SK-N-SH (cell line): ENCODE measurements around the gene CYP27A1. TPM values are rescaled to one million over a fixed set of nuclear protein-coding genes. Genes with fewer than 3 reads are reported as not detected.

Experiments
- CTCF ChIA-PET: fragments of 300-600, 350-600 bp; formaldehyde crosslinking; extraction: SDS; loops from one replicate; lab custom pipeline; 2021; lab: Yijun Ruan, JAX
- POLR2A ChIA-PET: fragments of 350-600 bp; sonication (Branson Sonifier 250); formaldehyde crosslinking; extraction: SDS; loops from one replicate; lab custom pipeline; 2020; ENCODE audit warnings: antibody characterized with exemption, inconsistent platforms; lab: Yijun Ruan, JAX
- DNase-seq: peaks from one replicate; pipeline ENCODE4 v3.0.0; 2012
- H2AFZ ChIP-seq: fragments of 200-600 bp; sonication (generic); 2 replicates; pipeline ENCODE4 v1.8.1; 2016; ENCODE audit warnings: antibody characterized with exemption, mild to moderate bottlenecking, low read depth
- H3F3A ChIP-seq: fragments of 200-600 bp; sonication (generic); replicated peaks from 2 replicates; pipeline ENCODE3; 2016; ENCODE audit warnings: antibody characterized with exemption, mild to moderate bottlenecking; ENCODE audit not compliant: insufficient read depth
- H3K27ac ChIP-seq, 2 experiments: fragments of 200-500 bp in 1 of 2; fragments of 200-600 bp in 1 of 2; sonication (Bioruptor generic) in 1 of 2; sonication (generic), shearing (Covaris generic) in 1 of 2; 2 replicates each; pipeline versions ENCODE4 v1.5.1 to v1.6.1; 2014 to 2016; ENCODE audit warnings: low read depth in 2 of 2, inconsistent platforms in 1 of 2, low read length in 1 of 2, mild to moderate bottlenecking in 1 of 2, mixed read lengths in 1 of 2
- H3K27me3 ChIP-seq: fragments of 200-600 bp; sonication (generic), shearing (Covaris generic); 2 replicates; pipeline ENCODE4 v1.6.1; 2016; ENCODE audit warnings: mixed run types; ENCODE audit not compliant: insufficient read depth
- H3K36me3 ChIP-seq, 2 experiments: fragments of 200-500 bp in 1 of 2; fragments of 200-600 bp in 1 of 2; sonication (Bioruptor generic) in 1 of 2; sonication (generic) in 1 of 2; replicated peaks in 1 of 2; 2 replicates each; pipeline versions ENCODE3 to v1.5.1; 2014 to 2016; ENCODE audit warnings: low read length in 1 of 2, mild to moderate bottlenecking in 1 of 2; ENCODE audit not compliant: insufficient read depth in 2 of 2, control insufficient read depth in 1 of 2
- H3K4me1 ChIP-seq, 2 experiments: fragments of 200-500 bp in 1 of 2; fragments of 200-600 bp in 1 of 2; sonication (Bioruptor generic) in 1 of 2; sonication (generic), shearing (Covaris generic) in 1 of 2; 2 replicates each; pipeline versions ENCODE4 v1.5.1 to v1.6.1; 2014 to 2016; ENCODE audit warnings: low read depth in 1 of 2, low read length in 1 of 2, mixed run types in 1 of 2; ENCODE audit not compliant: insufficient read depth in 2 of 2, control insufficient read depth in 1 of 2
- H3K4me2 ChIP-seq: fragments of 200-600 bp; sonication (generic), shearing (Covaris generic); 2 replicates; pipeline ENCODE4 v1.6.1; 2017; ENCODE audit warnings: mixed run types
- H3K4me3 ChIP-seq, 2 experiments: fragments of 200-500 bp in 1 of 2; fragments of 200-600 bp in 1 of 2; sonication (Bioruptor generic) in 1 of 2; sonication (generic), shearing (Covaris generic) in 1 of 2; 2 replicates each; pipeline versions ENCODE4 v1.5.1 to v1.8.1; 2014 to 2016; ENCODE audit warnings: low read depth in 2 of 2, inconsistent platforms in 1 of 2, low read length in 1 of 2, mild to moderate bottlenecking in 1 of 2, mixed read lengths in 1 of 2, moderate library complexity in 1 of 2
- H3K79me2 ChIP-seq: fragments of 200-600 bp; sonication (generic); 2 replicates; pipeline ENCODE4 v1.8.1; 2017; ENCODE audit warnings: mild to moderate bottlenecking; ENCODE audit not compliant: insufficient read depth
- H3K9ac ChIP-seq: fragments of 200-600 bp; sonication (generic); 2 replicates; pipeline ENCODE4 v1.6.1; 2017; ENCODE audit warnings: mixed run types
- H3K9me2 ChIP-seq: fragments of 200-600 bp; sonication (generic); 2 replicates; pipeline ENCODE4 v1.6.1; 2017; ENCODE audit warnings: mixed run types
- H3K9me3 ChIP-seq: fragments of 200-600 bp; sonication (generic); 2 replicates; pipeline ENCODE4 v1.6.1; 2017; ENCODE audit warnings: mixed run types, mild to moderate bottlenecking, moderate library complexity
- H4K20me1 ChIP-seq: fragments of 200-600 bp; sonication (generic); 2 replicates; pipeline ENCODE4 v1.6.1; 2017; ENCODE audit warnings: mild to moderate bottlenecking, mixed run types; ENCODE audit not compliant: insufficient read depth
- CHD2 ChIP-seq: fragments of 150-350 bp; IDR thresholded peaks from 2 replicates; pipeline ENCODE4 v1.6.1; 2018; ENCODE audit warnings: low read length; ENCODE audit not compliant: partially characterized antibody
- ELF1 ChIP-seq: IDR thresholded peaks from 2 replicates; pipeline ENCODE4 v1.4.0; 2012
- EP300 ChIP-seq, 2 experiments: IDR thresholded peaks; 2 replicates each; pipeline versions ENCODE4 v1.4.0 to v1.6.1; 2012; ENCODE audit warnings: borderline replicate concordance in 1 of 2, low read depth in 1 of 2, low read length in 1 of 2
- EZH2phosphoT487 ChIP-seq: fragments of 200-600 bp; sonication (generic); IDR thresholded peaks from 2 replicates; pipeline ENCODE4 v1.6.1; 2017; ENCODE audit warnings: low read depth, mixed run types, mild to moderate bottlenecking, antibody characterized with exemption, moderate library complexity, borderline replicate concordance
- FOXJ3 ChIP-seq: sonication (generic); formaldehyde crosslinking; IDR thresholded peaks from 2 replicates; pipeline ENCODE4 v1.5.1; 2020; ENCODE audit warnings: mild to moderate bottlenecking, missing genetic modification reagents
- GATA2 ChIP-seq: sonication (generic); formaldehyde crosslinking; IDR thresholded peaks from 2 replicates; pipeline ENCODE4 v1.5.0; 2020; ENCODE audit warnings: mild to moderate bottlenecking, missing genetic modification reagents
- JUND ChIP-seq: IDR thresholded peaks from 2 replicates; pipeline ENCODE4 v1.4.0; 2012
- MEF2A ChIP-seq: IDR thresholded peaks from 2 replicates; pipeline ENCODE4 v1.4.0; 2012; ENCODE audit warnings: low read depth, borderline replicate concordance
- MXI1 ChIP-seq: IDR thresholded peaks from 2 replicates; pipeline ENCODE4 v1.6.1; 2012; ENCODE audit warnings: mild to moderate bottlenecking, low read depth, low read length, improper control_type of control experiment
- NFIC ChIP-seq: IDR thresholded peaks from 2 replicates; pipeline ENCODE4 v1.4.0; 2012; ENCODE audit warnings: borderline replicate concordance
- POLR2AphosphoS5 ChIP-seq: IDR thresholded peaks from 2 replicates; pipeline ENCODE4 v1.6.1; 2012; ENCODE audit warnings: low read depth, low read length
- RAD21 ChIP-seq: IDR thresholded peaks from 2 replicates; pipeline ENCODE4 v1.6.1; 2012; ENCODE audit warnings: mild to moderate bottlenecking, low read length
- RFX5 ChIP-seq: IDR thresholded peaks from 2 replicates; pipeline ENCODE4 v1.6.1; 2012; ENCODE audit warnings: mild to moderate bottlenecking, improper control_type of control experiment, low read length
- RXRA ChIP-seq: IDR thresholded peaks from 2 replicates; pipeline ENCODE4 v1.4.0; 2012; ENCODE audit warnings: low read depth, mild to moderate bottlenecking, borderline replicate concordance
- SIN3A ChIP-seq: IDR thresholded peaks from 2 replicates; pipeline ENCODE4 v1.6.1; 2012; ENCODE audit warnings: low read depth, mild to moderate bottlenecking, low read length, moderate library complexity, borderline replicate concordance
- TAF1 ChIP-seq: IDR thresholded peaks from 2 replicates; pipeline ENCODE4 v1.6.1; 2012; ENCODE audit warnings: low read depth, mild to moderate bottlenecking, low read length, moderate library complexity, borderline replicate concordance
- TCF12 ChIP-seq: IDR thresholded peaks from 2 replicates; pipeline ENCODE4 v1.4.0; 2012
- WGBS: methylation state at CpG from one replicate; pipeline ENCODE4 v1.1.6; 2017; ENCODE audit warnings: low lambda C conversion rate; 5-methylcytosine and 5-hydroxymethylcytosine counted together
- polyA plus RNA-seq, 3 experiments: library from polyadenylated mRNA; depleted of rRNA; stranded (reverse); fragments of >200 nt; gene quantifications; 2 replicates each; pipeline ENCODE4 v1.2.3, GENCODE V29; 2012
- TF ChIP-seq, protein P1 (sequence below): fragments of 200-600 bp; sonication (generic); IDR thresholded peaks from 2 replicates; pipeline ENCODE4 v1.6.1; 2017; ENCODE audit warnings: antibody characterized with exemption, mild to moderate bottlenecking, moderate library complexity
- TF ChIP-seq, protein P2 (sequence below): IDR thresholded peaks from 2 replicates; pipeline ENCODE4 v1.4.0; 2012; ENCODE audit warnings: low read depth, borderline replicate concordance
- TF ChIP-seq, protein P3 (sequence below): fragments of 150-350 bp; IDR thresholded peaks from 2 replicates; pipeline ENCODE4 v1.6.1; 2017; ENCODE audit warnings: antibody characterized with exemption, low read length, low read depth, borderline replicate concordance
- TF ChIP-seq, protein P4 (sequence below): IDR thresholded peaks from 2 replicates; pipeline ENCODE4 v1.4.0; 2012; ENCODE audit warnings: low read depth, borderline replicate concordance

The CYP27A1 gene
- polyA plus RNA-seq, 1 of the 3 experiments (the other 2 are of a cell fraction): 0.54 TPM

DNA sequence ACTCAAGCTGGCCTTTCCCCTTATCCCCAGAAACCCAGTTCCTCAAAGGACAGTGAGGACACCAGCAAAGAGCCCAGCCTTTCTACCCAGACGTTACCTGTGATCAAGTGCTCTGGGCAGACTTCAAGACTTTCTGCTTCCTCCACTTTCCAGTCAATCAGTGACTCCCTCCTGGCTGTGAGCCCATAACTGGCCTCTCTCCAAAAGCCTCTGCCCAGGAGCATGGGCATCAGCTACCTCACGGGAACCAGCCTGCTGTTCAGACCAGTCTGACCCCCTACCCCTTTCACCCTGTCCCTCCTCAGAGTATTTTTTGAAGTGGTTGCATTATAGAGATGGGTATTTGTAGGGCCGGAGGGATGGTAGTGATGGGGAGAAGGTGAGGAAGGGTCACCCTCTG is 27.7 kb upstream of the CYP27A1 start:
- Histone ChIP-seq H3K9me3 (no peaks in the 10 kb centered on the region), H3K4me3 (no peak overlapping the region), H3K36me3 (peaks cover 34 to 64% of the 10 kb centered on the region in 2 experiments), H3K4me2 (no peak overlapping the region), H3K27ac (no peak overlapping the region), H3K9me2 (no peaks in the 10 kb centered on the region), H2AFZ (no peak overlapping the region), H3K27me3 (no peaks in the 10 kb centered on the region), H3K9ac (no peak overlapping the region), H3F3A (no peaks in the 10 kb centered on the region), H3K79me2 (no peaks in the 10 kb centered on the region), H4K20me1 (no peaks in the 10 kb centered on the region), H3K4me1 (no peaks in the 10 kb centered on the region)
- WGBS: 96% methylated on average over 3 of the region's 3 CpGs
- DNase-seq: no peak
- POLR2A ChIA-PET: no interaction called here
- TF ChIP-seq MXI1 (no peak), CHD2 (no peak), MEF2A (no peak)
- TF ChIP-seq, protein P1, sequence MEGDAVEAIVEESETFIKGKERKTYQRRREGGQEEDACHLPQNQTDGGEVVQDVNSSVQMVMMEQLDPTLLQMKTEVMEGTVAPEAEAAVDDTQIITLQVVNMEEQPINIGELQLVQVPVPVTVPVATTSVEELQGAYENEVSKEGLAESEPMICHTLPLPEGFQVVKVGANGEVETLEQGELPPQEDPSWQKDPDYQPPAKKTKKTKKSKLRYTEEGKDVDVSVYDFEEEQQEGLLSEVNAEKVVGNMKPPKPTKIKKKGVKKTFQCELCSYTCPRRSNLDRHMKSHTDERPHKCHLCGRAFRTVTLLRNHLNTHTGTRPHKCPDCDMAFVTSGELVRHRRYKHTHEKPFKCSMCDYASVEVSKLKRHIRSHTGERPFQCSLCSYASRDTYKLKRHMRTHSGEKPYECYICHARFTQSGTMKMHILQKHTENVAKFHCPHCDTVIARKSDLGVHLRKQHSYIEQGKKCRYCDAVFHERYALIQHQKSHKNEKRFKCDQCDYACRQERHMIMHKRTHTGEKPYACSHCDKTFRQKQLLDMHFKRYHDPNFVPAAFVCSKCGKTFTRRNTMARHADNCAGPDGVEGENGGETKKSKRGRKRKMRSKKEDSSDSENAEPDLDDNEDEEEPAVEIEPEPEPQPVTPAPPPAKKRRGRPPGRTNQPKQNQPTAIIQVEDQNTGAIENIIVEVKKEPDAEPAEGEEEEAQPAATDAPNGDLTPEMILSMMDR: no peak
- TF ChIP-seq, protein P2, sequence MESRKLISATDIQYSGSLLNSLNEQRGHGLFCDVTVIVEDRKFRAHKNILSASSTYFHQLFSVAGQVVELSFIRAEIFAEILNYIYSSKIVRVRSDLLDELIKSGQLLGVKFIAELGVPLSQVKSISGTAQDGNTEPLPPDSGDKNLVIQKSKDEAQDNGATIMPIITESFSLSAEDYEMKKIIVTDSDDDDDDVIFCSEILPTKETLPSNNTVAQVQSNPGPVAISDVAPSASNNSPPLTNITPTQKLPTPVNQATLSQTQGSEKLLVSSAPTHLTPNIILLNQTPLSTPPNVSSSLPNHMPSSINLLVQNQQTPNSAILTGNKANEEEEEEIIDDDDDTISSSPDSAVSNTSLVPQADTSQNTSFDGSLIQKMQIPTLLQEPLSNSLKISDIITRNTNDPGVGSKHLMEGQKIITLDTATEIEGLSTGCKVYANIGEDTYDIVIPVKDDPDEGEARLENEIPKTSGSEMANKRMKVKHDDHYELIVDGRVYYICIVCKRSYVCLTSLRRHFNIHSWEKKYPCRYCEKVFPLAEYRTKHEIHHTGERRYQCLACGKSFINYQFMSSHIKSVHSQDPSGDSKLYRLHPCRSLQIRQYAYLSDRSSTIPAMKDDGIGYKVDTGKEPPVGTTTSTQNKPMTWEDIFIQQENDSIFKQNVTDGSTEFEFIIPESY: no peak
- CTCF ChIA-PET: no interaction called here

DNA sequence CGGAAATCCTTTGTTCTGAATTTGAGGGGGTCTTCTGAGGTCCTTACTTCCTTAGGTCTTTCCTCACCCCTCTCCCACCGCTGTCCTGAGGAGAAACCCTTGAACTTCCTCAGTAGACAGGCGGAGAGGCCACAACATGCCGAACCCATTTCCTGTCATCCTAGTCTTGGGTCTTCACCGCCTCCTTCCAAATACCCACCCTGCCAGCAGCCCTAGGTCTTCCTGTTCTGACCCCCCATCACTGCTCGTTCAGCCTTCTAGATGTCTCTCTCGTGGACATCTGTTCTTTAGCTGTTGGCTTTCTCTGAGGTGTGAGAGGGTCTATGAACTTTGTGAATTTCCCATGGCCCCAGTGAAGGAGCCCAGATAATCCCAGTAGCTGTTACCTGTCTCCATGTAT is 27.2 kb upstream of the CYP27A1 start:
- Histone ChIP-seq H3K79me2 (no peaks in the 10 kb centered on the region), H4K20me1 (no peaks in the 10 kb centered on the region), H3K4me3 (no peak overlapping the region), H2AFZ (no peak overlapping the region), H3K27me3 (no peaks in the 10 kb centered on the region), H3K27ac (no peak overlapping the region), H3K9me3 (no peaks in the 10 kb centered on the region), H3K36me3 (peaks cover 30 to 60% of the 10 kb centered on the region in 2 experiments), H3K9ac (no peak overlapping the region), H3F3A (no peaks in the 10 kb centered on the region), H3K9me2 (no peaks in the 10 kb centered on the region), H3K4me2 (no peak overlapping the region), H3K4me1 (no peaks in the 10 kb centered on the region)
- WGBS: 94% methylated on average over 7 of the region's 7 CpGs
- no peak for DNase-seq
- POLR2A ChIA-PET: no interaction called here
- TF ChIP-seq, protein P3, sequence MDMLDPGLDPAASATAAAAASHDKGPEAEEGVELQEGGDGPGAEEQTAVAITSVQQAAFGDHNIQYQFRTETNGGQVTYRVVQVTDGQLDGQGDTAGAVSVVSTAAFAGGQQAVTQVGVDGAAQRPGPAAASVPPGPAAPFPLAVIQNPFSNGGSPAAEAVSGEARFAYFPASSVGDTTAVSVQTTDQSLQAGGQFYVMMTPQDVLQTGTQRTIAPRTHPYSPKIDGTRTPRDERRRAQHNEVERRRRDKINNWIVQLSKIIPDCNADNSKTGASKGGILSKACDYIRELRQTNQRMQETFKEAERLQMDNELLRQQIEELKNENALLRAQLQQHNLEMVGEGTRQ: no peak
- TF ChIP-seq RFX5 (no peak), MEF2A (no peak), CHD2 (no peak), POLR2AphosphoS5 (no peak), JUND (no peak), GATA2 (no peak), SIN3A (no peak), RXRA (no peak), RAD21 (no peak), ELF1 (no peak), TCF12 (no peak), FOXJ3 (CRISPR knock-in tag) (no peak), NFIC (no peak), EP300 (IDR thresholded peaks at IDR 0.05; ENCODE audit: borderline replicate concordance in 1 of 2, low read depth in 1 of 2, low read length in 1 of 2) (no peak), TAF1 (no peak), EZH2phosphoT487 (no peak)
- TF ChIP-seq, protein P2: no peak
- TF ChIP-seq, protein P4, sequence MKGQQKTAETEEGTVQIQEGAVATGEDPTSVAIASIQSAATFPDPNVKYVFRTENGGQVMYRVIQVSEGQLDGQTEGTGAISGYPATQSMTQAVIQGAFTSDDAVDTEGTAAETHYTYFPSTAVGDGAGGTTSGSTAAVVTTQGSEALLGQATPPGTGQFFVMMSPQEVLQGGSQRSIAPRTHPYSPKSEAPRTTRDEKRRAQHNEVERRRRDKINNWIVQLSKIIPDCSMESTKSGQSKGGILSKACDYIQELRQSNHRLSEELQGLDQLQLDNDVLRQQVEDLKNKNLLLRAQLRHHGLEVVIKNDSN: no peak
- CTCF ChIA-PET: no interaction called here
